ACC112 (cell line): ENCODE measurements around the gene RITA1.

ENCODE experiments used
- H2AFZ ChIP-seq: fragments of 200-600 bp; sonication (generic); one replicate; pipeline ENCODE4 v1.6.0; 2017; ENCODE audit warnings: antibody characterized with exemption, low read length; ENCODE audit not compliant: unreplicated experiment
- H3K27ac ChIP-seq: fragments of 200-600 bp; sonication (generic); 2 replicates; pipeline ENCODE4 v1.5.1; 2014; ENCODE audit warnings: low read depth, mild to moderate bottlenecking, antibody characterized with exemption, low read length, moderate library complexity
- H3K27me3 ChIP-seq: fragments of 200-600 bp; sonication (generic); 2 replicates; pipeline ENCODE4 v1.6.1; 2014; ENCODE audit warnings: mild to moderate bottlenecking, antibody characterized with exemption, low read length, moderate library complexity, mixed read lengths; ENCODE audit not compliant: insufficient read depth
- H3K36me3 ChIP-seq: fragments of 200-600 bp; sonication (generic); 2 replicates; pipeline ENCODE4 v1.6.1; 2016; ENCODE audit warnings: mild to moderate bottlenecking, antibody characterized with exemption, low read length, moderate library complexity, mixed read lengths; ENCODE audit not compliant: insufficient read depth
- H3K4me1 ChIP-seq: fragments of 200-600 bp; sonication (generic); one replicate; pipeline ENCODE4 v1.6.1; 2016; ENCODE audit warnings: low read length, mixed read lengths; ENCODE audit not compliant: insufficient read depth, unreplicated experiment, control insufficient read depth
- H3K4me3 ChIP-seq: fragments of 200-600 bp; sonication (generic); 2 replicates; pipeline ENCODE4 v1.5.1; 2014; ENCODE audit warnings: mild to moderate bottlenecking, low read depth, low read length
- H3K79me2 ChIP-seq: fragments of 200-600 bp; sonication (generic); one replicate; pipeline ENCODE4 v1.6.0; 2016; ENCODE audit warnings: low read length; ENCODE audit not compliant: control insufficient read depth, unreplicated experiment, insufficient read depth

RITA1 gene

GRCh38 chr12:113221997-113222729 lies 36.6 kb downstream of the RITA1 start:
- Histone ChIP-seq H3K27me3 (no peaks in the 10 kb centered on the region), H3K36me3 (no peaks in the 10 kb centered on the region), H3K27ac (peak overlapping the region; percentile 94), H3K4me1 (peaks cover 24% of the 10 kb centered on the region), H3K4me3 (peak overlapping the region; percentile 88), H3K79me2 (peaks cover 18% of the 10 kb centered on the region), H2AFZ (peak overlapping the region; percentile 70)

- Histone ChIP-seq H3K27me3 (no peaks in the 10 kb centered on the region), H3K36me3 (0 out of 2 replicates have a peak, but pooled peaks cover 2% of the 10 kb centered on the region), H3K79me2 (peaks cover 18% of the 10 kb centered on the region), H3K4me1 (peaks cover 18% of the 10 kb centered on the region), H2AFZ (peak overlapping the region; percentile 70), H3K4me3 (peak overlapping the region; percentile 88), H3K27ac (peak overlapping the region; percentile 94)
These were observed 37.4 kb downstream of the RITA1 start for GRCh38 chr12:113222730-113223531.

GRCh38 chr12:113224955-113225354 lies 39.4 kb downstream of the RITA1 start:
- peaks cover 18% of the 10 kb centered on the region for H3K79me2 ChIP-seq
- H3K4me3 ChIP-seq, result no peak overlapping the region
- H3K4me1 ChIP-seq, result peaks cover 18% of the 10 kb centered on the region
- peaks cover 5% of the 10 kb centered on the region; the same call in 1 of the 2 replicates for H3K36me3 ChIP-seq
- no peak overlapping the region for H2AFZ ChIP-seq
- H3K27ac ChIP-seq, result no peak overlapping the region
- no peaks in the 10 kb centered on the region for H3K27me3 ChIP-seq

- peaks cover 31% of the 10 kb centered on the region for H3K4me1 ChIP-seq
- no peak overlapping the region for H2AFZ ChIP-seq
- H3K27me3 ChIP-seq, result no peaks in the 10 kb centered on the region
- no peak overlapping the region for H3K27ac ChIP-seq
- H3K79me2 ChIP-seq, result peaks cover 13% of the 10 kb centered on the region
- H3K4me3 ChIP-seq, result no peak overlapping the region
- H3K36me3 ChIP-seq, result peaks cover 21% of the 10 kb centered on the region; the same call in 1 of the 2 replicates
These were observed 41.4 kb downstream of the RITA1 start for GRCh38 chr12:113226696-113227568.

- Histone ChIP-seq H3K27ac (no peak overlapping the region), H3K36me3 (peaks cover 21% of the 10 kb centered on the region; the same call in 1 of the 2 replicates), H3K4me1 (peaks cover 22% of the 10 kb centered on the region)
These were observed 42.3 kb downstream of the RITA1 start for GRCh38 chr12:113227686-113228391.

GRCh38 chr12:113228394-113229028 lies 43.0 kb downstream of the RITA1 start:
- Histone ChIP-seq H2AFZ (no peak overlapping the region), H3K27me3 (no peaks in the 10 kb centered on the region), H3K36me3 (peaks cover 21% of the 10 kb centered on the region; the same call in 1 of the 2 replicates), H3K27ac (no peak overlapping the region), H3K4me1 (peaks cover 21% of the 10 kb centered on the region), H3K79me2 (peaks cover 6% of the 10 kb centered on the region), H3K4me3 (no peak overlapping the region)

More at GRCh38 chr12:113227686-113228391, 42.3 kb downstream of the RITA1 start:
- no peaks in the 10 kb centered on the region for H3K27me3 ChIP-seq
- no peak overlapping the region for H2AFZ ChIP-seq
- H3K4me3 ChIP-seq, result no peak overlapping the region
- peaks cover 6% of the 10 kb centered on the region for H3K79me2 ChIP-seq

- no peak overlapping the region for H3K4me3 ChIP-seq
- H2AFZ ChIP-seq, result no peak overlapping the region
- peaks cover 21% of the 10 kb centered on the region; the same call in 1 of the 2 replicates for H3K36me3 ChIP-seq
- H3K27me3 ChIP-seq, result no peaks in the 10 kb centered on the region
- H3K79me2 ChIP-seq, result no peaks in the 10 kb centered on the region
- H3K4me1 ChIP-seq, result peaks cover 15% of the 10 kb centered on the region
- peak overlapping the region; percentile 36; the same call in 1 of the 2 replicates for H3K27ac ChIP-seq
These were observed 45.1 kb downstream of the RITA1 start for GRCh38 chr12:113230315-113231234.

GRCh38 chr12:113231235-113232088 lies 45.9 kb downstream of the RITA1 start:
- Histone ChIP-seq H3K4me3 (no peak overlapping the region), H3K4me1 (peaks cover 15% of the 10 kb centered on the region), H2AFZ (no peak overlapping the region), H3K27ac (peak overlapping the region; percentile 36), H3K79me2 (no peaks in the 10 kb centered on the region), H3K27me3 (no peaks in the 10 kb centered on the region), H3K36me3 (peaks cover 21% of the 10 kb centered on the region; the same call in 1 of the 2 replicates)
